Adrenal gland (tissue), 12 donors: Measurements from ENCODE around the gene MITF. TPM values are rescaled to one million over a fixed set of nuclear protein-coding genes. Genes with fewer than 3 reads are reported as not detected.

Experiments used
- DNase-seq, 7 donors: peaks; one replicate each; pipeline ENCODE4 v3.0.0-alpha.2; 2019 to 2020
- H3K27ac ChIP-seq, 5 donors: fragments of 200-600 bp; sonication (generic) in 4 of 5; 1 replicate in 3 of 5; 2 replicates in 2 of 5; pipeline versions ENCODE4 v1.5.1 to v1.8.0; 2016 to 2020; ENCODE audit warnings: mild to moderate bottlenecking in 1 of 5
- H3K27me3 ChIP-seq: fragments of 200-600 bp; 2 replicates; pipeline ENCODE4 v1.8.0; 2021
- H3K36me3 ChIP-seq, 2 donors: fragments of 200-600 bp; replicated peaks in 1 of 2; 1 replicate in 1 of 2; 2 replicates in 1 of 2; pipeline versions ENCODE4 v1.5.1 to v1.8.0; 2018 to 2022
- H3K4me1 ChIP-seq, 2 donors: fragments of 200-600 bp; replicated peaks in 1 of 2; 1 replicate in 1 of 2; 2 replicates in 1 of 2; pipeline versions ENCODE4 v1.5.1 to v1.8.0; 2018 to 2021
- H3K4me3 ChIP-seq, 4 donors: fragments of 200-600 bp; sonication (generic) in 3 of 4; one replicate each; pipeline ENCODE4 v1.5.1; 2016 to 2018
- H3K9me3 ChIP-seq, 3 donors: fragments of 200-600 bp; sonication (generic) in 1 of 3; replicated peaks in 1 of 3; 1 replicate in 2 of 3; 2 replicates in 1 of 3; pipeline versions ENCODE4 v1.5.1 to v1.8.0; 2016 to 2021
- CTCF ChIP-seq, 6 experiments: fragments of 450-650 bp in 4 of 6; fragments of 200-600 bp in 2 of 6; sonication (generic) in 1 of 6; IDR thresholded peaks; 1 replicate in 5 of 6; 2 replicates in 1 of 6; pipeline versions ENCODE4 v1.5.1 to v1.8.0; 2016 to 2021; ENCODE audit warnings: antibody characterized with exemption in 6 of 6, mild to moderate bottlenecking in 2 of 6, moderate library complexity in 1 of 6
- POLR2A ChIP-seq, 2 donors: fragments of 450-650 bp; IDR thresholded peaks; one replicate each; pipeline ENCODE4 v1.6.1; 2017; ENCODE audit warnings: antibody characterized with exemption in 2 of 2, mild to moderate bottlenecking in 2 of 2, moderate library complexity in 1 of 2
- WGBS, 4 donors: extraction: QIAGEN DNeasy Blood & Tissue Kit in 2 of 4; methylation state at CpG; one replicate each; pipeline versions ENCODE4 v1.1.5 to v1.1.7; 2013 to 2017; 5-methylcytosine and 5-hydroxymethylcytosine counted together
- intact Hi-C, 2 donors: fragments of 100-400 bp; cut with DNase I; formaldehyde crosslinking; loops; one replicate each; pipeline versions ENCODE4 v1.14.1 to v1.15.0; 2022 to 2023
- polyA plus RNA-seq, 3 donors: library from polyadenylated mRNA; stranded (reverse); fragments of 200-250 nt in 2 of 3; fragments of 350-450 nt in 1 of 3; fragmentation: Illumina TruSeq in 1 of 3; extraction: RNeasy Lipid Tissue Mini Kit (QIAGEN cat#74804) in 1 of 3; gene quantifications; one replicate each; pipeline ENCODE4 v1.2.3, GENCODE V29; 2013 to 2014
- total RNA-seq, 9 donors: library from RNA; depleted of rRNA in 4 of 9; stranded (reverse); fragments of >200 nt in 4 of 9; fragments of 120-200 nt in 1 of 9; fragmentation: NEBNext Ultra II Directional in 1 of 9; extraction: Animal tissue kit (Norgen Biotek cat#: 25700) in 1 of 9; gene quantifications; one replicate each; pipeline versions ENCODE4 v1.1.0 to v1.2.4, GENCODE V29; 2013 to 2023
- donor health status: healthy with polysubstance abuse.
- donor health status: Bipolar disorder and iron deficiency.
- donor health status: DM: yes; HTN: yes; CAD: no.
- donor health status: DM: no; HTN: no; CAD: no.
- donor health status: DM: no; HTN: no; CAD: no.
- donor health status: DM: yes; HTN: yes; CAD: no.

Gene MITF
- total and polyA plus RNA-seq, 12 donors, result 2.4 to 23.4 (median 10.6) TPM

DNA sequence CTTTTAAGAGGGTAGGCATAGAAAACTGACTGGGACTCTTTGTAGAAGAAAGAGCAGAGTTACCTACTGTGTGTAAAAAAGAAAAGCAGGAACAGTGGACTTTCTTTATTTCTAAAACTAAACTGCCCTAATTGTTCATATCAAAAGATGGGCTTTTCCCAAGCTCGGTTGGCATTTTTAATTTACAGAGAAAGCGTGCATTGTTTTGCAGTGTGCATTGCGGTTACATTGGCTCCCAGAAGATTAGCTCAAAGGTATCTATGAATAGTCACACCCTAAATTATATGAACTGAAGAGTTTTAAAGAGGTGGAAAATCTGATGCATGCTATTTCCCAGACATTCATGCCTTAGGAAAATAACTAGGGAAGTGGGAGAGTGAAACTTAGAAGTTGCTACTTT is 36.5 kb downstream of the MITF start:
- 87 to 97% (median 92%) methylated on average over 3 of the region's 3 CpGs for WGBS, 4 donors
- H3K9me3 ChIP-seq, result no peaks in the 10 kb centered on the region
- no peak overlapping the region for H3K4me3 ChIP-seq
- no peak for DNase-seq
- TF ChIP-seq CTCF (IDR thresholded peaks at IDR 0.05) (no peak), POLR2A (IDR thresholded peaks at IDR 0.05) (no peak)
- no peak overlapping the region for H3K27ac ChIP-seq
- intact Hi-C loops, result no loop called here
- H3K4me1 ChIP-seq, result peaks cover 0 to 12% of the 10 kb centered on the region in 2 donors
- H3K27me3 ChIP-seq, result no peaks in the 10 kb centered on the region
- no peaks in the 10 kb centered on the region for H3K36me3 ChIP-seq

GRCh38 chr3:69776289-69776688 is 37.0 kb downstream of the MITF start:
- TF ChIP-seq CTCF (IDR thresholded peaks at IDR 0.05) (no peak), POLR2A (IDR thresholded peaks at IDR 0.05) (no peak)
- intact Hi-C loops, result no loop called here
- Histone ChIP-seq H3K4me3 (no peak overlapping the region), H3K9me3 (no peaks in the 10 kb centered on the region), H3K27ac (peak overlapping the region in 1 of 5 donors; percentile 49), H3K27me3 (no peaks in the 10 kb centered on the region), H3K4me1 (peaks cover 0 to 12% of the 10 kb centered on the region in 2 donors), H3K36me3 (no peaks in the 10 kb centered on the region)
- no peak for DNase-seq
- WGBS, 4 donors, result 90 to 98% (median 94%) methylated on average over 3 of the region's 3 CpGs

DNA sequence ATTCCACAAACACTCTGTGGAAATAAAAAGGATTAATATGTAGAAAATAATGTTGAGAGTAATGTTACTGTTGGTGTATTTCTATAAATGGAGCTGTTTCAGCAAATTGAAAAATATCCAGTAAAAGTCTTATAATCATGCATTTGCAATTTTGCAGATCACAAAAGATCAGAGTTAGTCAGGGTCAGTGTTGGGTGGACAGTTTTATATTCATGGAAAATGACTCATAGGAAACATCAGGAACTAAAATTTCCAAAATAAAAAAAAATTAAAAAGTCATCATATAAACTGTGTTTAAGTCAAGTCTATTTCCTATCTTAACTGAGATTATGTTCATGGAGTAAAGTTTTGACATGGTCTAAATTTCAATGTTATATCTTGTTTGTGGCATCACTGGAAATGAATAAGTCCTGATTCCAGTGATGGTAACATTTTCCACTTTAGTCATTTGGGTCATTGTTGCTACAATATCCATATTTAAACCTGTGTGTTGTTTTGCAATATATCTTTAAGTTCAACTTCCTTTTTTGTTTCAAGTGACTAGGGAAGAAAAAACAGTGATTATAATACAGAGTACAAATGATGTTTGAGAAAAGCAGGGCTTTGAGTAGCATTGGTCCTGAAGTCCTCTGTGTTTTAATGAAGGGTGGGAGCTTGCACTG is 37.8 kb downstream of the MITF start:
- TF ChIP-seq CTCF (IDR thresholded peaks at IDR 0.05) (no peak), POLR2A (IDR thresholded peaks at IDR 0.05) (no peak)
- intact Hi-C loops, result no loop called here
- Histone ChIP-seq H3K4me3 (no peak overlapping the region), H3K9me3 (no peaks in the 10 kb centered on the region), H3K27ac (peak overlapping the region in 2 of 5 donors; percentile 36 to 49), H3K4me1 (peaks cover 0 to 12% of the 10 kb centered on the region in 2 donors), H3K36me3 (no peaks in the 10 kb centered on the region), H3K27me3 (no peaks in the 10 kb centered on the region)
- no peak for DNase-seq

DNA sequence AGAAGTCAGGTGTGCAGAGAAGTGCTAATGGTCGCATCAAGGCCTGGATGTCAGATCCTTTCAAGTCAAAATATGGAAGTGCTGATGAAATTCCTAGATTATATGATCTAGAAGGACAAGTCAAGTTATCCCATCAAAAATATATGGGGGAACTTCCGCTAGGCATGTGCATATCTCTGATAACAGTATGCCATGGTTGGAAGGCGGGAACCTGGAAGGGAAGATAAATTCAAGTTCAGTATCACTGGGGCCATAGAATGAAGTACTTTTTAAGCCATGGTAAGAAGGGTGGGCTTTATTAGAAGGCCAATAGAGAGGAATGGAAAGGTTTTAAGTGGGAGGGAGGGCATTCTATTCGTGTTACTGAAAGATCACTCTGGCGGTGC is 38.3 kb downstream of the MITF start:
- Histone ChIP-seq H3K27ac (peak overlapping the region in 2 of 5 donors; percentile 36 to 49), H3K36me3 (no peaks in the 10 kb centered on the region), H3K9me3 (no peaks in the 10 kb centered on the region), H3K4me1 (peaks cover 0 to 12% of the 10 kb centered on the region in 2 donors), H3K4me3 (no peak overlapping the region), H3K27me3 (no peaks in the 10 kb centered on the region)
- WGBS, 4 donors, result 92 to 94% (median 93%) methylated on average over 5 of the region's 5 CpGs
- no peak for DNase-seq
- intact Hi-C loops, result no loop called here
- TF ChIP-seq CTCF (IDR thresholded peaks at IDR 0.05) (no peak), POLR2A (IDR thresholded peaks at IDR 0.05) (no peak)
